HG03460 (cell line): Measurements from ENCODE around the gene TAB3.
"Not testable (repeated sequence)": the region's sequence is repeated elsewhere in the genome, so short reads cannot be mapped to it uniquely, and the experiment has no call there.

Experiments
- ATAC-seq: cut with Tn5 transposase; IDR thresholded peaks from one replicate; pipeline ENCODE4 v1.9.1; 2021; ENCODE audit not compliant: unreplicated experiment

The TAB3 gene

DNA sequence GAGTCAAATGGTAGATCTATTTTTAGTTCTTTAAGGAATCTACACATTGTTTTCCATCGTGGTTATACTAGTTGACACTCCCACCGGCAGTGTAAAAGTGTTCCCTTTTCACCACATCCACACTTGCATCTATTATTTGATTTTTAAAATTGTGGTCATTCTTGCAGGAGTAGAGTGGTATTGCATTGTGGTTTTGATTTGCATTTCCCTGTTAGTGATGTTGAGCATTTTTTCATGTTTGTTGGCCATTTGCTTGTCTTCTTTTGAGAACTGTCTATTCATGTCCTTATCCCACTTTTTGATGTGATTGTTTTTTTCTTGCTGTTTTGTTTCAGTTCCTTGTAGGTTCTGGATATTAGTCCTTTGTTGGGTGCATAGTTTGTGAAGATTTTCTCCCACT is 70.0 kb downstream of the TAB3 start:
- ATAC-seq, result no peak

DNA sequence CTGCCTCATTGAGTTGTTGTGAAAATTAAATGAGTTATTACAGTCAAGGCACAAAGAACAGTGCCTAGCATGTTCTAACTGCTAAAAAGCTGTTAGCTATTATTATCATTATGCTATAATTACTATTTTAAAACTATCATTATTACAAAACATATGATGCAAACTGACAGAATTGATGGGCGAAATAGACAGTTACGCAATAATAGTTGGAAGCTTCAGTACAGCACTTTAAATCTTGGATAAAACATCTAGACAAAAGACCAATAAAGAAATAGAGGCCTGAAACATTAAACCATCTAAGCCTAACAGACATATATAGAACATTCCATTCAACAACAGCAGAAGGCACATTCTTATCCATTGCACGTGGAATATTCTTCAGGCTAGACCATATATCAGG is 73.0 kb downstream of the TAB3 start:
- ATAC-seq, result no peak

DNA sequence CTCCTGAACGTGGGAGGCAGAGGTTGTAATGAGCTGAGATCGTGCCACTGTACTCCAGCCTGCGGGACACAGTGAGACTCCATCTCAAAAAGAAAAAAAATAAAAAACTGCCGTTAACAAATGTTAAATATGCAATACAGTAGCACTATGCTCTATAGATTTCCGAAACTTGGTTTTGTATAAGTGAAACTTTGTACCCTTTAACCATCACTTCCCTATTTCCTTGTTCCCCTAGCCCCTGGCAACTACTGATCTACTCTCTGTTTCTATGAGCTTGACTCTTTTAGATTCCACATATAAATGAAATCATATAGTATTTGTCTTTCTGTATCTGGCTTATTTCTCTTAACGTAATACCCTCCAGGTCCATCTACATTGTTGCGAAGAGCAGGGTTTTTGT is 74.1 kb downstream of the TAB3 start:
- ATAC-seq, result no peak

DNA sequence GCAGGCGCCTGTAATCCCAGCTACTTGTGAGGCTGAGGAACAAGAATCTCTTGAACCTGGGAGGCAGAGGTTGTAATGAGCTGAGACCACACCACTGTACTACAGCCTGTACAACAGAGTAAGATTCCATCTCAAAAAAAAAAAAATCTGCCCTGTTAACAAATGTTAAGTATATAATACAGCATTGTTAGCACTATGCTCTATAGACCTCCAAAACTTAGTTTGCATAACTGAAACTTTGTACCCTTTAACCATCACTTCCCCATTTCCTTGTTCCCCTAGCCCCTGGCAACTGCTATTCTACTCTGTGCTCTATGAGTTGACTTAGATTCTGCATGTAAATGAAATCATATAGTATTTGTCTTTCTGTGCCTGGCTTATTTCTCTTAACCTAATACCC is 76.7 kb downstream of the TAB3 start:
- peak; percentile 99 for ATAC-seq

DNA sequence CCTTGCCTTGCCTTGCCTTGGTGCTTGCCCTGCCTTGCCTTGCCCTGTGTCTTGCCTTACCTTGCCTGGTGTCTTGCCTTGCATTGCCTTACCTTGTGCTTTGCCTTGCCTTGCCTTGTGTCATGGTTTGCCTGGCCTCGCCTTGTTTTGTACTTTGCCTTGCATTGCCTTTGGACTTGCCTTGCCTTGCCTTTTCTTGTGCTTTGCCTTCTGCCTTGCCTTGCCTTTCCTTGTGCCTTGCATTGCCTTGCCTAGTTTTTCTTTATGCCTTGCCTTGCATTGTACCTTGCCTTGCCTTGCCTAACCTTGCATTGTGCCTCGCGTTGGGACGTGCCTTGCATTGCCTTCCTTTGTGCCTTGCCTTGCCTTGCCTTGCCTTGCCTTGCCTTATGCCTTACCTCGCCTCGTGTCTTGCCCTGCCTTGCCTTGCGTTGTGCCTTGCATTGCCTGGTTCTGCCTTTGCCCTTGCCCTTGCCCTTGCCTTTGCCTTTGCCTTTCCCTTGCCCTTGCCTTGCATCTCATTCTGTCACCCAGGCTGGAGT is 82.8 kb downstream of the TAB3 start:
- no peak for ATAC-seq

DNA sequence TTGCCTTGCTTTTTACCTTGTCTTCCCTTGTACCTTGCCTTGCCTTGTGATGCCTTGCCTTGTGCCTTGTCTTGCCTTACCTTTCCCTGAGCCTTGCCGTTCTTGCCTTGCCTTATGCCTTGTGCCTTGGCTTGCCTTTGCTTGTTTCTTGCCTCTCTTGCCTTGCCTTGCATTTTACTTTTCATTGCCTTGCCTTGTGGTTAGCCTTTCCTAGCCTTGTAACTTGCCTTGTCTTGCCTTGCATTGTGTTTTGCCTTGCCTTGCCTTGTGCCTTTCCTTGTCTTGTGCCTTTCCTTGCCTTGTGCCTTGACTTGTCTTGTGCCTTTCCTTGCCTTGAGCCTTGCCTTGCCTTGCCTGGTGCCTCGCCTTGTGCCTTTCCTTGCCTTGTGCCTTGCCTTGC is 84.6 kb downstream of the TAB3 start:
- no peak for ATAC-seq

DNA sequence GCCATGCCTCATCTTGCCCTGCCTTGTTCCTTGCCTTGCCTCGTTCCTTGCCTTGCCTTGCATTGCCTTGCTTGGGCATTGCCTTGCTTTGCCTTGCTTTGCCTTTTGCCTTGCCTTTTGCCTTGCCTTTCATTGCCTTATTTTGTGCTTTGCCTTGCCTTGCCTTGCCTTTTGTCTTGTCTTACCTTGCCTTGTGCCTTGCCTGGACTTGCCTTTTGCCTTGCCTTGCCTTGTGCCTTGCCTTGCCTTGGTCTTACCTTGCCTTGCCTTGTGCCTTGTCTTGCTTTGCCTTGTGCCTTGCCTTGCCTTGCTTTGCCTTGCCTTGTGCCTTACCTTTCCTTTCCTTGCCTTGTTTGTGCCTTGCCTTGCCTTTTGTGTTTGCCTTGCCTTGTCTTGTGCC is 88.2 kb downstream of the TAB3 start:
- no peak for ATAC-seq

DNA sequence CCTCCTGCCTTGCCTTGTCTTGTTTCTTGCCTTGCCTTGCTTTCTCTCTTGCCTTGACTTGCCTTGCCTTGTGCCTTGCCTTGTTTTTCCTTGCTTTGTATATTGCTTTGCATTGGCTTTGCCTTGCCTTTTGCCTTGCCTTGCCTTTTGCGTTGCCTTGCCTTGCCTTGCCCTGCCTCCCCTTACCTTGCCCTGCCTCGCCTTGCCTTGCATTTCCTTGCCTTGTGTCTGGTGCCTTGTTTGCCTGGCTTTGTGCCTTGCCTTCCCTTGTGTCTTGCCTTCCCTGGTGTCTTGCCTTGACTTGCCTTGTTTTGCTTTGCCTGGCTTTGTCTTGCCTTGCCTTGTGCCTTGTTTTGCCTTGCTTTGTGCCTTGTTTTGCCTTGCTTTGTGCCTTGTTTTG is 89.7 kb downstream of the TAB3 start:
- ATAC-seq, result no peak

DNA sequence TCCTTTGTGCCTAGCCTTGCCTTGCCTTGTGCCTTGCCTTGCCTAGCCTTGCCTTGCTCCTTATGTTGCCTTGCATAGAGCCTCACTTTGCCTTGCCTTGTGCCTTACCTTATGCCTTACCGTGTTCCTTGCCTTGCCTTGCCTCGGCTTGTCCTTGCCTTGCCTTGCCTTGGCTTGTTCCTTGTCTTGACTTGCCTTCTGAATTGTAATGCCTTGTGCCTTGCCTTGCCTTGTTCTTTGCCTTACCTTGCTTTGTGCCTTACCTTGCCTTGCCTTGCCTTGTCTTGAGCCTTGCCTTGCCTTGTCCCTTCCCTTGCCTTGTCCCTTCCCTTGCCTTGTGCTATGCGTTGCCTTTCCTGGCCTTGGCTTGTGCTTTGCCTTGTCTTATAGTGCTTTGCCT is 90.2 kb downstream of the TAB3 start:
- ATAC-seq, result no peak

DNA sequence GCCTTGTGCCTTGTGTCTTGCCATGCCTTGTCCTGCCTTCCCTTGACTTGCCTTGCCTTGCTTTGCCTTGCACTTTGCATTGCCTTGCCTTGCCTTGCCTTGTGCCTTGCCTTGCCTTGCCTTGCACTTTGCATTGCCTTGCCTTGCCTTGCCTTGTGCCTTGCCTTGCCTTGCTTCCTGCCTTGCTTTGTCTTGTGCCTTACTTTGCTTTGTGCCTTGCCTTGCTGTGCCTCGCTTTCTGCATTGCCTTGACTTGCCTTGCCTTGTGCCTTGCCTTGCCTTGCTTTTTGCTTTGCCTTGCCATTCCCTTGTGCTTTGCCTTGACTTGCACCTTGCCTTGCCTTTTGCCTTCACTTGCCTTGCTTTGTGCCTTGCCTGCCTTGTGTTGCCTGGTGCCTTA is 91.8 kb downstream of the TAB3 start:
- ATAC-seq, result not testable (repeated sequence)

DNA sequence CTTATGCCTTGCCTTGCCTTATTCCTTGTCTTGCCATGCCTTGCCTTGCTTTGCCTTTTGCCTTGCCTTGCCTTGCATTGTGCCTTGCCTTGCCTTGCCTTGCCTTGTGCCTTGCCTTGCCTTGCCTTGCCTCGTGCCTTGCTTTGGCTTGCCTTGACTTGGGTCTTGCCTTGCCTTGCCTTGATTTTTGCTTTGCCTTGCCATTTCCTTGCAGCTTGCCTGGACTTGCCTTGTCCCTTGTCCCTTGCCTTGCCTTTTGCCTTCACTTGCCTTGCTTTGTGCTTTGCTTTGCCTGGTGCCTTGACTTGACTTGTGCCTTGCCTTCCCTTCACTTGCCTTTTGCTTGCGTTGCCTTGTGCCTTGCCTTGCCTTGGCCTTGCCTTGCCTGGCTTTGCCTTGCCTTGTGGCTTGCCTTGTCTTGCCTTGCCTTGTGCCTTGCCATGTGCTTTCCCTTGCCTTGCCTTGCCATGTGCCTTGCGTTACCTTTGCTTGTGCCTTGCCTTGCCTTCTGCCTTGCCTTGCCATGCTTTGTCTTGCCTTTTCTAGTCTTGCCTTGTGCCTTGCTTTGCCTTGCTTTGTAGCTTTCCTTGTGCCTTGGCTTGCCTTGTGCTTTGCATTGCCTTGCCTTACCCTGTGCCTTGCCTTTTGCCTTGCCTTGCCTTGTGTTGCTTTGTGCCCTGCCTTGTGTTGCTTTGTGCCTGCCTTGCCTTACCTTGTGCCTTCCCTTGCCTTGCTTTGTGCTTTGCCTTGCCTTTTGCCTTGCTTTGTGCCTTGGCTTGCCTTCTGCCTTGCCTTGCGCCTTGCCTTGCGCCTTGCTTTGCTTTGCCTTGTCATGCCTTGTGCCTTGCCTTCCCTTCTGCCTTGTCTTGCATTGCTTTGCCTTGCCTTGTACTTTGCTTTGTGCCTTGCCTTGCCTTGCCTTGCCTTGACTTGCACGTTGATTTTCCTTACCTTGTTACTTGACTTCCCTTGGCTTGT is 92.8 kb downstream of the TAB3 start:
- no peak for ATAC-seq

DNA sequence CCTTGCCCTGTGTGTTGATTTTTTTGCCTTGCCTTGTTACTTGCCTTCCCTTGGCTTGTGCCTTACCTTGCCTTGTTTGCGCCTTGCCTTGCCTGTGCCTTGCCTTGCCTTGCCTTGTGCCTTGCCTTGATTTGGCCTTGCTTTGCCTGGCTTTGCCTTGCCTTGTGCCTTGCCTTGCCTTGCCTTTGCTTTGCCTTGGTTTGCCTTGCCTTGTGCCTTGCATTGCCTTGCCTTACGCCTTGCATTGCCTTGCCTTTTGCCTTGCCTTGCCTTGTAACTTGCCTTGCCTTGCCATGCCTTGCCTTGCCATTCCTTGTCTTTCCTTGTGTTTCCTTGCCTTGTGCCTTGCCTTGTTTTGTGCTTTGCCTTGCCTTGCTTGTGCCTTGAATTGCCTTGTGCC is 94.6 kb downstream of the TAB3 start:
- no peak for ATAC-seq

DNA sequence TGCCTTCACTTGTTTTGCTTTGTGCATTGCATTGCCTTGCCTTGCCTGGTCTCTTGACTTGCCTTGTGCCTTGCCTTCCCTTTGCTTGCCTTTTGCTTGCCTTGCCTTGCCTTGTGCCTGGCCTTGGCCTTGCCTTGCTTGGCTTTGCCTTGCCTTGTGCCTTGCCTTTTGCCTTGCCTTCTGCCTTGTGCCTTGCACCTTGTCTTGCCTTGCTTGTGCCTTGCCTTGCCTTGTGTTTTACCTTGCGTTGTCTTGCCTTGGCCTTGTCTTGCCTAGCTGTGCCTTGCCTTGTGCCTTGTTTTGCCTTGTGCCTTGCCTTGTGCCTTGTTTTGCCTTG is 95.3 kb downstream of the TAB3 start:
- ATAC-seq, result no peak

DNA sequence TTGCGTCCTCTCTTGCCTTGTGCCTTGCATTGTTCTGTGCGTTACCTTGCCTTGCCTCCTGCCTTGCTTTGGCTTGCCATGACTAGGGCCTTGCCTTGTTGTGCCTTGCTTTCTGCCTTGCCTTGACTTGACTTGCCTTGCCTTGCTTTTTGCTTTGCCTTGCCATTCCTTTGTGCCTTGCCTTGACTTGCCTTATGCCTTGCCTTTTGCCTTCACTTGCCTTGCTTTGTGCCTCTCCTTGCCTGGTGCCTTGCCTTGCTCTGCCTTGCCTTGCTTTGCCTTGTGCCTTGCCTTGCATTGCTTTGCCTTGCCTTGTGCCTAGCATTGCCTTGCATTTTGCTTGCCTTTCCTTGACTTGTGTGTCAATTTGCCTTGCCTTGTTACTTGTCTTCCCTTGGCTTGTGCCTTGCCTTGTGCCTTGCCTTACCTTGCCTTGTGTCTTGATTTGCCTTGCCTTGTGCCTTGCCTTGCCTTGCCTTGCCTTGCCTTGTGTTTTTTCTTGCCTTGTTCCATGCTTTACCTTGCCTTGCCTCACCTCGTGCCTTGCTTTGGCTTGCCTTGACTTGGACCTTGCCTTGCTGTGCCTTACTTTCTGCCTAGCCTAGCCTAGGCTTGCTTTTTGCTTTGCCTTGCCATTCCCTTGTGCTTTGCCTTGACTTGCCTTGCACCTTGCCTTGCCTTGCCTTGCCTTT is 95.8 kb downstream of the TAB3 start:
- ATAC-seq, result no peak

DNA sequence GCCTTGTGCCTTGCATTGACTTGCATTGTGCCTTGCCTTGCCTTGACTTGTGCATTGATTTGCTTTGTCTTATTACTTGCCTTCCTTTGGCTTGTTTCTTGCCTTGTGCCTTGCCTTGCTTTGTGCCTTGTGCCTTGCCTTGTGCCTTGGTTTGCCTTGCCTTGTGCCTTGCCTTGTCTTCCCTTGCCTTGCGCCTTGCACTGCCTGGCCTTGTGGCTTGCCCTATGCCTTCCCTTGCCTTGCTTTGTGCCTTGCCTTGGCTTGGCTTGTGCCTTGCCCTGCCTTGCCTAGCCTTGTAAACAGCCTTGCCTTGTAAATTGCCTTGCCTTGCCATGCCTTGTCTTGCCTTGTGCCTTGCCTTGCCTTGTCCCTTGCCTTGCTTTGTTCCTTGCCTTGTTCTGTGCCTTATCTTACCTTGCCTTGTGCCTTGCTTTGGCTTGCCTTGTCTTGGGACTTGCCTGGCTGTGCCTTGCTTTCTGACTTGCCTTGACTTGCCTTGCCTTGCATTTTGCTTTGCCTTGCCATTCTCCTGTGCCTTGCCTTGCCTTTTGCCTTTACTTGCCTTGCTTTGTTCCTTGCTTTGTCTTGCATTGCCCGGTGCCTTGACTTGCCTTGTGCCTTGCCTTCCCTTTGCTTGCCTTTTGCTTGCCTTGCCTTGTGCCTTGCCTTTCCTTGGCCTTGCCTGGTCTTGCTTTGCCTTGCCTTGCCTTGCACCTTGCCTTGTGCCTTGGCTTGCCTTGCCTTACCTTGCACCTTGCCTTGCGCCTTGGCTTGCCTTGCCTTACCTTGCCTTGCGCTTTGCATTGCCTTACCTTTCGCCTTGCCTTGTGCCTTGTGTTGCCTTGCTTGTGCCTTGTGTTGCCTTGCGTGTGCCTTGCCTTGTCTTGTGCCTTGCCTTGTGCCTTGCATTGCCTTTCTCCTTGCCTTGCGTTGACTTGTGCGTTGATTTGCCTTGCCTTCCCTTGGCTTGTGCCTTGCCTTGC is 97.5 kb downstream of the TAB3 start:
- ATAC-seq, result no peak

DNA sequence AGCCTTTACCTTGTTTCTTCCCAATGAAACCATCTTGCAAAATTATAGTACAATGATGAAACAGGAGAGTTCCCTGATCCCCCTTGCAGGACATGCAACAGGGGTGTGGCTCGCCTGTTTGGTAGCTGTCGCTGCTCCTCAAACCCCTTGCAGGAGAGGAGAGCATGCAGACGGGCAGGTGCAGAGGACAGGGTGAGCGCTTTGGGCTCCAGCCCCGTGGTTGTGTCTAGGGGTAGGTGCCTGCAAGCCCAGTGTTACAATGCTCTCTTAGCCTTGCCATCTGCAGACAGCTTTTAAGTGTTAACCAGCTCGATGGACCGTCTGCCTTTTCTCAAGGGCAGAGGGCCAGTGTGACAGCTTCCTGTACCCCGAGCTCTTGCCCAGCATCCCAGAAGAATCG is 102.0 kb downstream of the TAB3 start:
- ATAC-seq, result no peak

DNA sequence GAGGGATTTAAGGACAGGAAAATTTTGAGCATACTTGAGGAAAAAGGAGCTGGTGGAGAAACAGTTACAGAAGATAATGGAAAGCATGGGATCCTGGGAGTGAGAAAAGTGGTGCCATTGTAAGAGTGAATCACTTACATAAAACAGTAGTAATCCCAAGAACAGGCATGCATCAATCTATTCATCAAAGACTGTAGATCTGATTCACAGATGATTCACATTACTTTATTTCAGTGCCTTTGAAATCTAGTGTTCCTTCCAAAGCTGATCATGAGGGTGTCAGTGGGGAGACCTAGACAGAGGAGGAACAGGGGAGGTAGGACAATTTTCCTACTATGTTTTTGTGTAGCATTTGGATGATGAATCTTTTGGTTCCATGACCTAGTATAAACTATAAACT is 102.7 kb downstream of the TAB3 start:
- ATAC-seq, result no peak

DNA sequence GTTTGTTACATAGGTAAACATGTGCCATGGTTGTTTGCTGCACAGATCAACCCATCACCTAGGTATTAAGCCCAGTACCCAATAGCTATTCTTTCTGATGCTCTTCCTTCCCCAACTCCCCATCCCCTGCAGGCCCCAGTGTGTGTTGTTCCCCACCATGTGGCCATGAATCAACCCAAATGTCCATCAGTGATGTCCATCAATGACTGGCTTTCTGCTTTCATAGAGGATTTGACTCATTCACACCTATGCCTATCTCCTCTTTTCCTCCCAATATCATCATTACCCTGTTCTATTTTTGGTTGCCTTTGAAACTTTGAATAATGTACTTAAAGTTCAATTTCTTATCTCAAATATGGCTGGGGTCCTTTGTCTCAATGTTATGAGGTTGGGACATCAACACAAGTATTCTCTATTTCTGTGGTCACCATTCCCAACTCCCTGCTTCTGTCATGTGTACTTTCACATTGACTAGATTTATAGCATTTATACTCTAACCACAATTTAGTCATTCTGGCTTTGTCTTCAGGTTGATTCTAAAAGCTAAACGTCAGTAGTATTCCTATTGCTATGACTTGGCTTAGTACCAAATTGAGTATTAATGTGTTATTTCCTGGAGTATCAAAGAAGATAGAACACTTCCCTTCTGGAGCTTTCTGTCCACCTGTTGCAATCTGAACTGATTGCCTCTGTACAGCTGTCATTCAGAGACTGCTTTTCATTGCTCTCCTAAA is 107.2 kb downstream of the TAB3 start:
- no peak for ATAC-seq

DNA sequence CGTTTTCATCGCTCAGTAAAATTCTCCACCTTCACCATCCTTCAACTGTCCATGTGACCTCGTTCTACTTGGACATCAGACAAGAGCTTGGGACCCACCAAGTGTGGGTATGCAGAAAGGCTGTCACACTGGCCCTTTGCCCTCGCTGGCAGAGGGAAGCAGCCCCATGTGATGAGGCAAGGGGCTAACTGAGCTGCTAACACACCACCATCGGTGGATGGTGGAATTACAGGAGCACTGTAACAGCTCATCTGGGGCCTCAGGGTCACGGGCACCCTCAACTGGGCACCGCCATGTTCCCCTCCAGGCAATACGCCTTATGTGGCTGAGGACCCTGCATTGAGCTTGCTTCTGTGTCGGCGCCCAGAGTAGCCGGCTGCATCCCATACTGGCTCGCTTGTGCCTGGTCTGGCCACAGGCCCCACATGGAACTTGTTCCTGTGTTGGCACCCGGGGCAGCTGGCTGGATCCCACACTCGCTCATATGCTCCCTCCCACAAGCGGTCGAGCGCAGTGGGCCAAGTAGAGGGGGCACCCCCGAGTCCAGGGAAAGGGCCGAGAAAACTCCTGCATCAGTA is 109.5 kb downstream of the TAB3 start:
- ATAC-seq, result no peak

DNA sequence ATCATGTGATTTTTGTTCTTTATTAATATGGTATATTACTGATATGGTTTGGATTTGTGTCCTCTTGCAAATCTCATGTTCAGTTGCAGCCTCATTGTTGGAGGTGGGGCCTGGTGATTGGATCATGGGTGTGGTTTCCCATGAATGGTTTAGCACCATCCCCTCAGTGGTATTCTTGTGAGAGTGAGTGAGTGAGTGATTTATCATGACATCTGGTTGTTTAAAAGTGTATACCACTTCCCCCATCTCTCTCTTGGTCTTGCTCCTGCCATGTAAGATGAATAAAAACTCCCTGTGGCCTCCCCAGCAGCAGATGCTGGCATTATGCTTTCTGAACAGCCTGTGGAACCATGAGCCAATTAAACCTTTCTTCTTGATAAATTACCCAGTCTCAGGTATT is 111.5 kb downstream of the TAB3 start:
- no peak for ATAC-seq
